ENCODE measurements around the gene GRSF1. TPM values are rescaled to one million over a fixed set of nuclear protein-coding genes. Genes with fewer than 3 reads are reported as not detected.

The GRSF1 gene
- total and polyA plus RNA-seq, 10 of the 15 experiments (the other 5 are each of a cell fraction or from before 2014, with no cell fraction given): 37.5 to 105 (median 68.4) TPM

DNA sequence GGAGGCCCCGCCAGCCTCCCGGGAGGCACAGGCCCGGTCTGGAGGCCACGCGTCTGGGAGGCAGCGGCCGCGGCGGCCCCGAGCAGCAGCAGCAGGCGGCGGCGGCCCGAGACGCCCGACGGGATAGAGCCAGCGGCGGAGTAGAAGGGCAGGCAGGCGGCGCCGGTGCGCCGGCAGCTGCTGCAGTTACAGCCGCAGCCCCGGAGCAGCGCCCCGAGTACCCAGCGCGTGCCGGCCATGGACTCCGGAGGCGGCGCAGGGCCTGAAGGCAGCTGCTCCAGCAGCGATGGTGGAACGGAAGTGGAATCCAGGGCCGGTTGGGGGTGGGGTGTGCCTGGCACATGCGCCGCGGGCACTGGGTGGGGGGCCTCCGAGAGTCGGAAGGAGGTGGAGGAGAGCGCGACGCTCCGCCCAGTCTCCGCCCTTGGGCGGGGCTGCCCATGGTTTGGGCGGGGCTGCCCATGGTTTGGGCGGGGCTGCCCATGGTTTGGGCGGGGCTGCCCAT lies at the start of gene GRSF1 (continued):
- no peak for TF ChIP-seq ZNF384 (IDR thresholded peaks at IDR 0.05; ENCODE audit: borderline replicate concordance, low read depth, low read length)
- TF ChIP-seq NFXL1 (IDR thresholded peaks at IDR 0.05; ENCODE audit: borderline replicate concordance): no peak
- TF ChIP-seq SIX5 (IDR thresholded peaks at IDR 0.05; ENCODE audit: low read depth, low read length, severe bottlenecking): no peak
- TF ChIP-seq MLLT1 (IDR thresholded peaks at IDR 0.05): no peak
- TF ChIP-seq, protein P1, sequence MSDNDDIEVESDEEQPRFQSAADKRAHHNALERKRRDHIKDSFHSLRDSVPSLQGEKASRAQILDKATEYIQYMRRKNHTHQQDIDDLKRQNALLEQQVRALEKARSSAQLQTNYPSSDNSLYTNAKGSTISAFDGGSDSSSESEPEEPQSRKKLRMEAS (IDR thresholded peaks at IDR 0.05; ENCODE audit: low read depth, low read length): no peak; the same call in 1 of the 2 replicates
- TF ChIP-seq, protein P2, sequence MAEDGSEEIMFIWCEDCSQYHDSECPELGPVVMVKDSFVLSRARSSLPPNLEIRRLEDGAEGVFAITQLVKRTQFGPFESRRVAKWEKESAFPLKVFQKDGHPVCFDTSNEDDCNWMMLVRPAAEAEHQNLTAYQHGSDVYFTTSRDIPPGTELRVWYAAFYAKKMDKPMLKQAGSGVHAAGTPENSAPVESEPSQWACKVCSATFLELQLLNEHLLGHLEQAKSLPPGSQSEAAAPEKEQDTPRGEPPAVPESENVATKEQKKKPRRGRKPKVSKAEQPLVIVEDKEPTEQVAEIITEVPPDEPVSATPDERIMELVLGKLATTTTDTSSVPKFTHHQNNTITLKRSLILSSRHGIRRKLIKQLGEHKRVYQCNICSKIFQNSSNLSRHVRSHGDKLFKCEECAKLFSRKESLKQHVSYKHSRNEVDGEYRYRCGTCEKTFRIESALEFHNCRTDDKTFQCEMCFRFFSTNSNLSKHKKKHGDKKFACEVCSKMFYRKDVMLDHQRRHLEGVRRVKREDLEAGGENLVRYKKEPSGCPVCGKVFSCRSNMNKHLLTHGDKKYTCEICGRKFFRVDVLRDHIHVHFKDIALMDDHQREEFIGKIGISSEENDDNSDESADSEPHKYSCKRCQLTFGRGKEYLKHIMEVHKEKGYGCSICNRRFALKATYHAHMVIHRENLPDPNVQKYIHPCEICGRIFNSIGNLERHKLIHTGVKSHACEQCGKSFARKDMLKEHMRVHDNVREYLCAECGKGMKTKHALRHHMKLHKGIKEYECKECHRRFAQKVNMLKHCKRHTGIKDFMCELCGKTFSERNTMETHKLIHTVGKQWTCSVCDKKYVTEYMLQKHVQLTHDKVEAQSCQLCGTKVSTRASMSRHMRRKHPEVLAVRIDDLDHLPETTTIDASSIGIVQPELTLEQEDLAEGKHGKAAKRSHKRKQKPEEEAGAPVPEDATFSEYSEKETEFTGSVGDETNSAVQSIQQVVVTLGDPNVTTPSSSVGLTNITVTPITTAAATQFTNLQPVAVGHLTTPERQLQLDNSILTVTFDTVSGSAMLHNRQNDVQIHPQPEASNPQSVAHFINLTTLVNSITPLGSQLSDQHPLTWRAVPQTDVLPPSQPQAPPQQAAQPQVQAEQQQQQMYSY (CRISPR knock-in tag; IDR thresholded peaks at IDR 0.05): no peak
- no peak for TF ChIP-seq WRNIP1 (IDR thresholded peaks at IDR 0.05; ENCODE audit: borderline replicate concordance, low read depth, low read length)
- peak; percentile 89 for TF ChIP-seq NKRF (conservative IDR thresholded peaks at IDR 0.05)
- no peak for TF ChIP-seq IKZF2 (IDR thresholded peaks at IDR 0.05)
- 0 out of 2 replicates have a peak, but pooled peaks have one; percentile 3 for TF ChIP-seq SMC3 (IDR thresholded peaks at IDR 0.05; ENCODE audit: borderline replicate concordance, low read length)
- TF ChIP-seq ESRRA (IDR thresholded peaks at IDR 0.05; ENCODE audit: low read length): no peak
- TF ChIP-seq POLR2AphosphoS2 (IDR thresholded peaks at IDR 0.05; ENCODE audit: low read depth, low read length): no peak
- no peak for TF ChIP-seq MEF2A (IDR thresholded peaks at IDR 0.05; ENCODE audit: insufficient read depth, low read depth, low read length)
- TF ChIP-seq CBFB (IDR thresholded peaks at IDR 0.05; ENCODE audit: low read depth): no peak
- no peak for TF ChIP-seq KAT2A (conservative IDR thresholded peaks at IDR 0.05; ENCODE audit: control insufficient read depth, low read depth, low read length)
- TF ChIP-seq, protein P3, sequence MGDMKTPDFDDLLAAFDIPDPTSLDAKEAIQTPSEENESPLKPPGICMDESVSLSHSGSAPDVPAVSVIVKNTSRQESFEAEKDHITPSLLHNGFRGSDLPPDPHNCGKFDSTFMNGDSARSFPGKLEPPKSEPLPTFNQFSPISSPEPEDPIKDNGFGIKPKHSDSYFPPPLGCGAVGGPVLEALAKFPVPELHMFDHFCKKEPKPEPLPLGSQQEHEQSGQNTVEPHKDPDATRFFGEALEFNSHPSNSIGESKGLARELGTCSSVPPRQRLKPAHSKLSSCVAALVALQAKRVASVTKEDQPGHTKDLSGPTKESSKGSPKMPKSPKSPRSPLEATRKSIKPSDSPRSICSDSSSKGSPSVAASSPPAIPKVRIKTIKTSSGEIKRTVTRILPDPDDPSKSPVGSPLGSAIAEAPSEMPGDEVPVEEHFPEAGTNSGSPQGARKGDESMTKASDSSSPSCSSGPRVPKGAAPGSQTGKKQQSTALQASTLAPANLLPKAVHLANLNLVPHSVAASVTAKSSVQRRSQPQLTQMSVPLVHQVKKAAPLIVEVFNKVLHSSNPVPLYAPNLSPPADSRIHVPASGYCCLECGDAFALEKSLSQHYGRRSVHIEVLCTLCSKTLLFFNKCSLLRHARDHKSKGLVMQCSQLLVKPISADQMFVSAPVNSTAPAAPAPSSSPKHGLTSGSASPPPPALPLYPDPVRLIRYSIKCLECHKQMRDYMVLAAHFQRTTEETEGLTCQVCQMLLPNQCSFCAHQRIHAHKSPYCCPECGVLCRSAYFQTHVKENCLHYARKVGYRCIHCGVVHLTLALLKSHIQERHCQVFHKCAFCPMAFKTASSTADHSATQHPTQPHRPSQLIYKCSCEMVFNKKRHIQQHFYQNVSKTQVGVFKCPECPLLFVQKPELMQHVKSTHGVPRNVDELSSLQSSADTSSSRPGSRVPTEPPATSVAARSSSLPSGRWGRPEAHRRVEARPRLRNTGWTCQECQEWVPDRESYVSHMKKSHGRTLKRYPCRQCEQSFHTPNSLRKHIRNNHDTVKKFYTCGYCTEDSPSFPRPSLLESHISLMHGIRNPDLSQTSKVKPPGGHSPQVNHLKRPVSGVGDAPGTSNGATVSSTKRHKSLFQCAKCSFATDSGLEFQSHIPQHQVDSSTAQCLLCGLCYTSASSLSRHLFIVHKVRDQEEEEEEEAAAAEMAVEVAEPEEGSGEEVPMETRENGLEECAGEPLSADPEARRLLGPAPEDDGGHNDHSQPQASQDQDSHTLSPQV (IDR thresholded peaks at IDR 0.05): peak; percentile 55; the same call in 1 of the 2 replicates
- no peak for TF ChIP-seq RAD51 (IDR thresholded peaks at IDR 0.05)
- 0 out of 2 replicates have a peak, but pooled peaks have one; percentile 6 for TF ChIP-seq ZNF217 (IDR thresholded peaks at IDR 0.05)

All from GM12878 (cell line).